ENCODE measurements around the gene RGL1. TPM values are rescaled to one million over a fixed set of nuclear protein-coding genes. Genes with fewer than 3 reads are reported as not detected.

Gene RGL1
- total RNA-seq, 1 experiment from 2014 or later: 1.3 TPM

DNA sequence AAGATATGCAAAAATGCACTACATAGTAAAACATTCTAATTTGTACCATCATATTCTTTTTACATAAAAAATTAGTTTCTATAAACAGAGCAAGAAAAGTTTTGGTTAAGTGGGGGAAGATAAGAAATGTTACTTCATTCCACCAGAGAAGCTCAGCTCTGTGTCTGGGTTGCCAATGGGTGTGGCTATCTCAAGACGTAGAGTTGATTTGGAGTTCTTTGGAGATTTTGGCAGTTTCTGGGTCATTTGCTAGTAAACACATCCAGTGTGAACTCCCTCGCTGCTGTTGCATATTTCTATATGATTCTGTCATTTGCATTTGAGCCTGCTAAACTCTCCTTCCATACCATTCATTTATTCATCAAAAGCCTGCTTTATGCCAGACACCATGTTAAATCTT, 7.2 kb downstream of the RGL1 start:
- no peaks in the 10 kb centered on the region for H3K36me3 ChIP-seq (ENCODE audit: control insufficient read depth in 1 of 2, insufficient read depth in 2 of 2, low read length in 2 of 2)
- H3K9ac ChIP-seq (ENCODE audit: low read length): no peak overlapping the region
- CTCF ChIA-PET: no interaction called here
- H3K27me3 ChIP-seq (ENCODE audit: insufficient read depth, low read length): no peaks in the 10 kb centered on the region
- RAD21 ChIA-PET (ENCODE audit: low non-redundant PET in 1 of 2, low total read pairs in 2 of 2, uncharacterized antibody in 2 of 2, unreplicated experiment in 2 of 2): no interaction called here
- H3K4me2 ChIP-seq (ENCODE audit: low read length): no peak overlapping the region
- no peak overlapping the region for H3K27ac ChIP-seq (ENCODE audit: low read depth, low read length)
- POLR2A ChIA-PET: no interaction called here
- no TSS peak for BruUV-seq (replicated peaks)
- H3K79me2 ChIP-seq (ENCODE audit: insufficient read depth, low read length): no peaks in the 10 kb centered on the region
- peaks cover 0 to 7% of the 10 kb centered on the region in 2 experiments; a peak in 1 of 4 replicates for H3K4me1 ChIP-seq (ENCODE audit: control insufficient read depth in 1 of 2, insufficient read depth in 2 of 2, low read length in 2 of 2)
- H3K9me3 ChIP-seq (ENCODE audit: control insufficient read depth in 1 of 2, insufficient read depth in 1 of 2, low read depth in 1 of 2, low read length in 2 of 2): no peaks in the 10 kb centered on the region
- DNase-seq (ENCODE audit: low read depth, low spot score) (no peak), ATAC-seq (no peak)
- intact Hi-C loops (cut with micrococcal nuclease): no loop called here
- H3K4me3 ChIP-seq (replicated peaks in 1 of 2; ENCODE audit: low read depth in 1 of 2, low read length in 2 of 2): no peak overlapping the region
- H4K20me1 ChIP-seq (ENCODE audit: insufficient read depth): no peaks in the 10 kb centered on the region
- H2AFZ ChIP-seq (ENCODE audit: low read depth, low read length, poor library complexity, severe bottlenecking): no peak overlapping the region
- H3K9me2 ChIP-seq (ENCODE audit: insufficient read depth): no peaks in the 10 kb centered on the region
- no peak for TF ChIP-seq SP1 (IDR thresholded peaks at IDR 0.05; ENCODE audit: low read depth)
- TF ChIP-seq ELF1 (IDR thresholded peaks at IDR 0.05; ENCODE audit: borderline replicate concordance, low read depth): no peak
- no peak for TF ChIP-seq JUND (IDR thresholded peaks at IDR 0.05)
- TF ChIP-seq CEBPB (IDR thresholded peaks at IDR 0.05; ENCODE audit: low read depth): no peak
- TF ChIP-seq, protein P1, sequence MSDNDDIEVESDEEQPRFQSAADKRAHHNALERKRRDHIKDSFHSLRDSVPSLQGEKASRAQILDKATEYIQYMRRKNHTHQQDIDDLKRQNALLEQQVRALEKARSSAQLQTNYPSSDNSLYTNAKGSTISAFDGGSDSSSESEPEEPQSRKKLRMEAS (IDR thresholded peaks at IDR 0.05): no peak
- TF ChIP-seq SIN3A (IDR thresholded peaks at IDR 0.05; ENCODE audit: low read depth): no peak
- TF ChIP-seq POLR2AphosphoS5 (IDR thresholded peaks at IDR 0.05; ENCODE audit: low read depth, low read length): no peak
- no peak for TF ChIP-seq POLR2A (IDR thresholded peaks at IDR 0.05; ENCODE audit: borderline replicate concordance, extremely low read depth, insufficient read depth, insufficient read length)
- TF ChIP-seq ZNF274 (IDR thresholded peaks at IDR 0.05; ENCODE audit: low read depth, low read length): no peak
- TF ChIP-seq RAD21 (IDR thresholded peaks at IDR 0.05; ENCODE audit: low read depth): no peak
- TF ChIP-seq, protein P2, sequence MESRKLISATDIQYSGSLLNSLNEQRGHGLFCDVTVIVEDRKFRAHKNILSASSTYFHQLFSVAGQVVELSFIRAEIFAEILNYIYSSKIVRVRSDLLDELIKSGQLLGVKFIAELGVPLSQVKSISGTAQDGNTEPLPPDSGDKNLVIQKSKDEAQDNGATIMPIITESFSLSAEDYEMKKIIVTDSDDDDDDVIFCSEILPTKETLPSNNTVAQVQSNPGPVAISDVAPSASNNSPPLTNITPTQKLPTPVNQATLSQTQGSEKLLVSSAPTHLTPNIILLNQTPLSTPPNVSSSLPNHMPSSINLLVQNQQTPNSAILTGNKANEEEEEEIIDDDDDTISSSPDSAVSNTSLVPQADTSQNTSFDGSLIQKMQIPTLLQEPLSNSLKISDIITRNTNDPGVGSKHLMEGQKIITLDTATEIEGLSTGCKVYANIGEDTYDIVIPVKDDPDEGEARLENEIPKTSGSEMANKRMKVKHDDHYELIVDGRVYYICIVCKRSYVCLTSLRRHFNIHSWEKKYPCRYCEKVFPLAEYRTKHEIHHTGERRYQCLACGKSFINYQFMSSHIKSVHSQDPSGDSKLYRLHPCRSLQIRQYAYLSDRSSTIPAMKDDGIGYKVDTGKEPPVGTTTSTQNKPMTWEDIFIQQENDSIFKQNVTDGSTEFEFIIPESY (IDR thresholded peaks at IDR 0.05; ENCODE audit: extremely low read depth, insufficient replicate concordance, low read length): no peak
- no peak for TF ChIP-seq EZH2phosphoT487 (IDR thresholded peaks at IDR 0.05; ENCODE audit: borderline replicate concordance)
- TF ChIP-seq YY1 (IDR thresholded peaks at IDR 0.05; ENCODE audit: extremely low read depth, insufficient replicate concordance, low read depth, low read length): no peak
- TF ChIP-seq CBX3 (IDR thresholded peaks at IDR 0.05; ENCODE audit: low read depth): no peak
- TF ChIP-seq EZH2 (IDR thresholded peaks at IDR 0.05): no peak
